Fibroblast of skin of left quadriceps (primary cell): ENCODE measurements around the gene PAM.
A peak's percentile ranks its signal among the peaks of the same experiment; 100 is the strongest.

Experiments used
- DNase-seq, 2 experiments: peaks; one replicate each; pipeline ENCODE4 v3.0.0-alpha.2; 2013; ENCODE audit warnings: low read depth in 2 of 2

The PAM gene

GRCh38 chr5:102933721-102934459, 178.8 kb downstream of the PAM start:
- no peak for DNase-seq

GRCh38 chr5:102937894-102938293, 182.8 kb downstream of the PAM start:
- DNase-seq = no peak

- DNase-seq = no peak
Observed at GRCh38 chr5:102941111-102941510, 186.0 kb downstream of the PAM start.

GRCh38 chr5:102946414-102946813, 191.3 kb downstream of the PAM start:
- DNase-seq = no peak

- DNase-seq = no peak
Observed at GRCh38 chr5:102946971-102947370, 191.9 kb downstream of the PAM start.

- no peak for DNase-seq
Observed at GRCh38 chr5:102955488-102955887, 200.4 kb downstream of the PAM start.

- DNase-seq = no peak
Observed at GRCh38 chr5:102956599-102956998, 201.5 kb downstream of the PAM start.

GRCh38 chr5:102957141-102957540, 202.0 kb downstream of the PAM start:
- no peak for DNase-seq

- no peak for DNase-seq
Observed at GRCh38 chr5:102958481-102959011, 203.4 kb downstream of the PAM start.

GRCh38 chr5:102959055-102959454, 203.9 kb downstream of the PAM start:
- peak; percentile 82 to 84 for DNase-seq

- DNase-seq = no peak
Observed at GRCh38 chr5:102961671-102962070, 206.6 kb downstream of the PAM start.

GRCh38 chr5:102965653-102966052, 210.5 kb downstream of the PAM start:
- no peak for DNase-seq

GRCh38 chr5:102969641-102970040, 214.5 kb downstream of the PAM start:
- no peak for DNase-seq

- peak; percentile 28 to 33 for DNase-seq
Observed at GRCh38 chr5:102971676-102972293, 216.7 kb downstream of the PAM start.

- no peak for DNase-seq
Observed at GRCh38 chr5:102974177-102974576, 219.1 kb downstream of the PAM start.

GRCh38 chr5:102975045-102975444, 219.9 kb downstream of the PAM start:
- DNase-seq = no peak

- peak in 1 of 2 experiments; percentile 23 for DNase-seq
Observed at GRCh38 chr5:102975457-102976182, 220.5 kb downstream of the PAM start.

- no peak for DNase-seq
Observed at GRCh38 chr5:102981957-102982635, 227.0 kb downstream of the PAM start.

GRCh38 chr5:102986074-102986473, 231.0 kb downstream of the PAM start:
- DNase-seq = no peak

- DNase-seq = no peak
Observed at GRCh38 chr5:102988459-102988858, 233.4 kb downstream of the PAM start.

- DNase-seq = no peak
Observed at GRCh38 chr5:102991802-102992201, 236.7 kb downstream of the PAM start.

- no peak for DNase-seq
Observed at GRCh38 chr5:102996011-102996575, 241.0 kb downstream of the PAM start.
